ENCODE results near the gene PNLIPRP2. TPM values are rescaled to one million over a fixed set of nuclear protein-coding genes. Genes with fewer than 3 reads are reported as not detected.

PNLIPRP2 gene
- total and polyA plus RNA-seq, 2 experiments from 2014 or later = not detected

DNA sequence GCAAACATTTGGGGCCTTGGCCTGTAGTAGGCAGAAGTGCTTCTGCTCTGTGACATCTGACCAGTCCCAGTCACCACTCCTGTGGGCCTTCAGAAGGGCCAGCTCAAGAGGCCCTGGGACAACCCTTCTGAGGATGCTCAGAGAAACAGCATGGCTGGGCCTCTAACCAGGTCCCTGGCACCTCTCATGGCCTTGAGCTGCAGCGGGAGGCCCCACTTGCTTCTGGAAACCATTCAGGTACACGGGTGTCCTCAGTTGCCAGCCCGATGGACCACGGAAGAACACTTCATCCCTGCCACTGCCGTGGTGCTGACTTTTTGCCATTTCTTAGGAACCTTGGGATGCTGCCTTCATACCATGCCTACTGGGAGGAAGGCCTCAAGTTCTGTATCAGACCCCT is 64.0 kb downstream of the PNLIPRP2 start:
- Histone ChIP-seq H3K9me2 (ENCODE audit: insufficient read depth) (no peaks in the 10 kb centered on the region), H3K79me2 (ENCODE audit: insufficient read depth) (no peaks in the 10 kb centered on the region), H4K20me1 (ENCODE audit: insufficient read depth) (no peaks in the 10 kb centered on the region), H3K4me2 (ENCODE audit: unreplicated experiment) (no peak overlapping the region), H2AFZ (no peak overlapping the region), H3K9ac (no peak overlapping the region), H3K4me3 (no peak overlapping the region), H3K27ac (no peak overlapping the region), H3K9me3 (ENCODE audit: low read depth) (no peaks in the 10 kb centered on the region), H3K4me1 (ENCODE audit: insufficient read depth) (peaks cover 17% of the 10 kb centered on the region), H3K36me3 (ENCODE audit: low read depth) (no peaks in the 10 kb centered on the region), H3K27me3 (replicated peaks; ENCODE audit: insufficient read depth) (no peaks in the 10 kb centered on the region), H3F3A (ENCODE audit: insufficient read depth) (peaks cover 19% of the 10 kb centered on the region)
- no peak for DNase-seq
- in situ Hi-C loops (cut with MboI) = loop anchor here (5.0 kb wide), 1 partner anchor 98 kb away; no protein-coding TSS in a partner anchor
- no peak for TF ChIP-seq EZH2 (IDR thresholded peaks at IDR 0.05; ENCODE audit: insufficient read depth, poor library complexity, severe bottlenecking)
- no peak for TF ChIP-seq EZH2phosphoT487 (IDR thresholded peaks at IDR 0.05; ENCODE audit: insufficient read depth, low read depth)
- WGBS, 2 experiments (ENCODE audit: low coverage in 1 of 2, low lambda C conversion rate in 2 of 2, missing lambda C conversion rate in 2 of 2) = 71 to 87% methylated on average over 5 of the region's 5 CpGs

- TF ChIP-seq EZH2 (IDR thresholded peaks at IDR 0.05; ENCODE audit: insufficient read depth, poor library complexity, severe bottlenecking) = no peak
- H3K9me2 ChIP-seq (ENCODE audit: insufficient read depth) = no peaks in the 10 kb centered on the region
- no peaks in the 10 kb centered on the region for H3K27me3 ChIP-seq (replicated peaks; ENCODE audit: insufficient read depth)
- no peak overlapping the region for H3K27ac ChIP-seq
- in situ Hi-C loops (cut with MboI) = loop anchor here (5.0 kb wide), 1 partner anchor 96 kb away; no protein-coding TSS in a partner anchor
- H4K20me1 ChIP-seq (ENCODE audit: insufficient read depth) = no peaks in the 10 kb centered on the region
- H3K4me2 ChIP-seq (ENCODE audit: unreplicated experiment) = no peak overlapping the region
- no peak overlapping the region for H3K9ac ChIP-seq
- H3F3A ChIP-seq (ENCODE audit: insufficient read depth) = peaks cover 19% of the 10 kb centered on the region
- H3K4me3 ChIP-seq = no peak overlapping the region
- no peaks in the 10 kb centered on the region for H3K9me3 ChIP-seq (ENCODE audit: low read depth)
- no peaks in the 10 kb centered on the region for H3K79me2 ChIP-seq (ENCODE audit: insufficient read depth)
- DNase-seq = no peak
- H3K36me3 ChIP-seq (ENCODE audit: low read depth) = no peaks in the 10 kb centered on the region
- WGBS, 2 experiments (ENCODE audit: low coverage in 1 of 2, low lambda C conversion rate in 2 of 2, missing lambda C conversion rate in 2 of 2) = 84 to 92% methylated on average over 6 of the region's 6 CpGs
- H2AFZ ChIP-seq = no peak overlapping the region
- H3K4me1 ChIP-seq (ENCODE audit: insufficient read depth) = peaks cover 17% of the 10 kb centered on the region
Observed at GRCh38 chr10:116685807-116686206, 65.1 kb downstream of the PNLIPRP2 start.

DNA sequence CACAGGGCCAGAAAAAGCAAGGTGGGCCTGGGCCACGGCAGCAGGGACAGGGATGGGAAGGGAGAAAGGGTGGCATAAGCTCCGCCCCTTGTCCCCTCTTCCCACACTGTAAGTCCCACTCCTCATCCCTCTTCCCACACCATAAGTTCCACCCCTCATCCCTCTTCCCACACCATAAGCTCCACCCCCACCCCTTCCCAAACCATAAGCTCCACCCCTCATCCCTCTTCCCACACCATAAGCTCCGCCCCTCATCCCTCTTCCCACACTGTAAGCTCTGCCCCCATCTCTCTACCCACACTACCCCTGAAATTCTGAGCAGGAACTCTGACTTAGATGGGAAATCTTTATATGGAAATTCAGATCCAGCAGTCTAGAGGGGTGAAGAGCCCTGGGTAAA is 65.9 kb downstream of the PNLIPRP2 start:
- no peaks in the 10 kb centered on the region for H4K20me1 ChIP-seq (ENCODE audit: insufficient read depth)
- H2AFZ ChIP-seq = no peak overlapping the region
- no peak overlapping the region for H3K4me3 ChIP-seq
- H3K4me1 ChIP-seq (ENCODE audit: insufficient read depth) = peaks cover 17% of the 10 kb centered on the region
- no peak overlapping the region for H3K4me2 ChIP-seq (ENCODE audit: unreplicated experiment)
- WGBS, 2 experiments (ENCODE audit: low coverage in 1 of 2, low lambda C conversion rate in 2 of 2, missing lambda C conversion rate in 2 of 2) = 83 to 86% methylated on average over 3 of the region's 3 CpGs
- in situ Hi-C loops (cut with MboI) = loop anchor here (5.0 kb wide), 1 partner anchor 96 kb away; no protein-coding TSS in a partner anchor
- no peak overlapping the region for H3K9ac ChIP-seq
- H3K9me3 ChIP-seq (ENCODE audit: low read depth) = no peaks in the 10 kb centered on the region
- H3K36me3 ChIP-seq (ENCODE audit: low read depth) = no peaks in the 10 kb centered on the region
- H3K9me2 ChIP-seq (ENCODE audit: insufficient read depth) = no peaks in the 10 kb centered on the region
- no peaks in the 10 kb centered on the region for H3K27me3 ChIP-seq (replicated peaks; ENCODE audit: insufficient read depth)
- H3F3A ChIP-seq (ENCODE audit: insufficient read depth) = peaks cover 19% of the 10 kb centered on the region
- H3K79me2 ChIP-seq (ENCODE audit: insufficient read depth) = no peaks in the 10 kb centered on the region
- DNase-seq = no peak
- no peak for TF ChIP-seq EZH2 (IDR thresholded peaks at IDR 0.05; ENCODE audit: insufficient read depth, poor library complexity, severe bottlenecking)
- TF ChIP-seq EZH2phosphoT487 (IDR thresholded peaks at IDR 0.05; ENCODE audit: insufficient read depth, low read depth) = no peak
- H3K27ac ChIP-seq = no peak overlapping the region

DNA sequence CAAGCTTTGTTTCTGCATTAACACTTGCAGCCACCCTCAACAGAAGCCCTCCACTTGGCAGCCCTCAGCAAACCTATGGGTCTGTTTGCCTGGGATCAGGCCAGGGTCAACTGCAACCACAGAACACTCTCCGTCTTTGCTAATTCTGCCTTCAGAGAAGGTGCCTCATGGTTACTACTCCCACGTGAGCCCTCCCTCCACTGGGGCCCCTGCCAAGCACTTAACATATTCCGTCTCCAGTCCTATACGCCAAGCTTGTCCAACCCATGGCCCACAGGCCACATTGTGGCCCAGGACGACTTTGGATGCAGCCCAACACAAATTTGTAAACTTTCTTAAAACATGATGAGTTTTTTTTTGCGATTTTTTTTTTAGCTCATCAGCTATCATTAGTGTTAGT is 66.9 kb downstream of the PNLIPRP2 start:
- H3K79me2 ChIP-seq (ENCODE audit: insufficient read depth) = no peaks in the 10 kb centered on the region
- H3K4me1 ChIP-seq (ENCODE audit: insufficient read depth) = peaks cover 17% of the 10 kb centered on the region
- H3K27ac ChIP-seq = no peak overlapping the region
- H3K4me3 ChIP-seq = no peak overlapping the region
- no peaks in the 10 kb centered on the region for H3K36me3 ChIP-seq (ENCODE audit: low read depth)
- in situ Hi-C loops (cut with MboI) = loop anchor here (5.0 kb wide), 1 partner anchor 95 kb away; no protein-coding TSS in a partner anchor
- 94 to 97% methylated on average over 6 of the region's 6 CpGs for WGBS, 2 experiments (ENCODE audit: low coverage in 1 of 2, low lambda C conversion rate in 2 of 2, missing lambda C conversion rate in 2 of 2)
- H3K4me2 ChIP-seq (ENCODE audit: unreplicated experiment) = no peak overlapping the region
- no peaks in the 10 kb centered on the region for H3K27me3 ChIP-seq (replicated peaks; ENCODE audit: insufficient read depth)
- H3K9me2 ChIP-seq (ENCODE audit: insufficient read depth) = no peaks in the 10 kb centered on the region
- DNase-seq = no peak
- no peaks in the 10 kb centered on the region for H4K20me1 ChIP-seq (ENCODE audit: insufficient read depth)
- TF ChIP-seq EZH2 (IDR thresholded peaks at IDR 0.05; ENCODE audit: insufficient read depth, poor library complexity, severe bottlenecking) (no peak), EZH2phosphoT487 (IDR thresholded peaks at IDR 0.05; ENCODE audit: insufficient read depth, low read depth) (no peak)
- no peaks in the 10 kb centered on the region for H3K9me3 ChIP-seq (ENCODE audit: low read depth)
- H2AFZ ChIP-seq = no peak overlapping the region
- H3K9ac ChIP-seq = no peak overlapping the region
- H3F3A ChIP-seq (ENCODE audit: insufficient read depth) = peaks cover 19% of the 10 kb centered on the region

Measured in GM23248 (cell line).